CD4-positive, alpha-beta T cell (primary cell): ENCODE measurements around the gene CRTC1. TPM values are rescaled to one million over a fixed set of nuclear protein-coding genes. Genes with fewer than 3 reads are reported as not detected.

ENCODE experiments used
- ATAC-seq: fragments of 200-7000 bp; cut with Tn5 transposase; one replicate; pipeline ENCODE4 v1.10.0; 2022; ENCODE audit warnings: mild to moderate bottlenecking; ENCODE audit not compliant: poor library complexity
- CTCF ChIA-PET: fragments of 350-600 bp; sonication (Branson Sonifier 250); formaldehyde crosslinking; loops from one replicate; lab custom pipeline; 2021; ENCODE audit warnings: antibody characterized with exemption, inconsistent platforms; lab: Charles Lee
- POLR2A ChIA-PET: fragments of 350-600 bp; sonication (Branson Sonifier 250); formaldehyde crosslinking; loops from one replicate; lab custom pipeline; 2021; ENCODE audit warnings: antibody characterized with exemption, inconsistent platforms; lab: Charles Lee
- DNase-seq, 14 experiments: peaks; one replicate each; pipeline ENCODE4 v3.0.0-alpha.2; 2013 to 2020; ENCODE audit warnings: mixed read lengths in 2 of 14
- H3K27ac ChIP-seq, 2 donors: one replicate each; pipeline versions ENCODE4 v1.5.1 to v1.7.0; 2013; ENCODE audit warnings: low read length in 2 of 2, low read depth in 1 of 2, mild to moderate bottlenecking in 1 of 2
- H3K27me3 ChIP-seq, 2 experiments: 1 replicate in 1 of 2; 2 replicates in 1 of 2; pipeline versions ENCODE4 v1.6.1 to v1.7.0; 2013; ENCODE audit warnings: low read length in 2 of 2, control low read depth in 1 of 2, mild to moderate bottlenecking in 1 of 2, moderate library complexity in 1 of 2; ENCODE audit not compliant: insufficient read depth in 2 of 2, control insufficient read depth in 1 of 2
- H3K36me3 ChIP-seq: one replicate; pipeline ENCODE4 v1.6.1; 2013; ENCODE audit warnings: low read length, control low read depth; ENCODE audit not compliant: insufficient read depth
- H3K4me1 ChIP-seq: one replicate; pipeline ENCODE4 v1.6.1; 2013; ENCODE audit warnings: low read length, control low read depth; ENCODE audit not compliant: insufficient read depth
- H3K4me3 ChIP-seq: one replicate; pipeline ENCODE4 v1.5.1; 2013; ENCODE audit warnings: mild to moderate bottlenecking, low read length, moderate library complexity
- H3K9me3 ChIP-seq, 2 experiments: 1 replicate in 1 of 2; 2 replicates in 1 of 2; pipeline versions ENCODE4 v1.6.1 to v1.7.0; 2013; ENCODE audit warnings: low read length in 2 of 2, mild to moderate bottlenecking in 2 of 2, control low read depth in 1 of 2, moderate library complexity in 1 of 2; ENCODE audit not compliant: control insufficient read depth in 1 of 2, insufficient read depth in 1 of 2
- H3K27ac Mint-ChIP-seq: one replicate; pipeline ENCODE4 v1.8.0; 2020; ENCODE audit warnings: mixed read lengths
- H3K27me3 Mint-ChIP-seq: one replicate; pipeline ENCODE4 v1.8.0; 2021; ENCODE audit warnings: mixed read lengths
- H3K36me3 Mint-ChIP-seq: one replicate; pipeline ENCODE4 v1.8.0; 2021; ENCODE audit warnings: low read depth, mixed read lengths
- H3K4me1 Mint-ChIP-seq: one replicate; pipeline ENCODE4 v1.8.0; 2021; ENCODE audit warnings: low read depth, mixed read lengths
- H3K4me3 Mint-ChIP-seq: one replicate; pipeline ENCODE4 v1.8.0; 2020; ENCODE audit warnings: mild to moderate bottlenecking, mixed read lengths
- H3K9me3 Mint-ChIP-seq: one replicate; pipeline ENCODE4 v1.8.0; 2020; ENCODE audit warnings: mixed read lengths
- CTCF ChIP-seq: fragments of 200-600 bp; IDR thresholded peaks from one replicate; pipeline ENCODE4 v1.8.0; 2022; ENCODE audit warnings: antibody characterized with exemption, mild to moderate bottlenecking
- intact Hi-C, 2 experiments: fragments of 100-400 bp; cut with DNase I in 1 of 2; cut with micrococcal nuclease in 1 of 2; formaldehyde crosslinking; loops; one replicate each; pipeline versions ENCODE4 v1.15.1 to v1.9.0; 2023 to 2025; cut with DNase I, micrococcal nuclease
- total RNA-seq, 174 experiments: library from RNA in 2 of 174; stranded (reverse) in 2 of 174; gene quantifications; one replicate each; pipeline ENCODE4 v1.2.3 and lab custom pipeline; 2021 to 2026

CRTC1 gene
- total RNA-seq, 2 experiments from 2014 or later: 11.8 to 12.2 TPM

GRCh38 chr19:18669524-18669817 lies 14.0 kb upstream of the CRTC1 start:
- peaks cover 21% of the 10 kb centered on the region for H3K36me3 Mint-ChIP-seq
- no peaks in the 10 kb centered on the region for H3K27me3 Mint-ChIP-seq
- H3K4me1 Mint-ChIP-seq: no peaks in the 10 kb centered on the region
- ATAC-seq: no peak
- Histone ChIP-seq H3K27ac (no peak overlapping the region), H3K4me1 (no peaks in the 10 kb centered on the region), H3K9me3 (no peaks in the 10 kb centered on the region), H3K4me3 (no peak overlapping the region), H3K36me3 (peaks cover 25% of the 10 kb centered on the region), H3K27me3 (no peaks in the 10 kb centered on the region)
- TF ChIP-seq CTCF: no peak
- CTCF ChIA-PET: no interaction called here
- H3K9me3 Mint-ChIP-seq: no peaks in the 10 kb centered on the region
- H3K27ac Mint-ChIP-seq: no peak overlapping the region
- POLR2A ChIA-PET: no interaction called here
- no peak for DNase-seq
- no peak overlapping the region for H3K4me3 Mint-ChIP-seq
- intact Hi-C loops: no loop called here

GRCh38 chr19:18669883-18670282 lies 13.6 kb upstream of the CRTC1 start:
- Histone ChIP-seq H3K27ac (no peak overlapping the region), H3K27me3 (no peaks in the 10 kb centered on the region), H3K36me3 (peaks cover 25% of the 10 kb centered on the region), H3K9me3 (no peaks in the 10 kb centered on the region), H3K4me3 (no peak overlapping the region), H3K4me1 (no peaks in the 10 kb centered on the region)
- CTCF ChIA-PET: no interaction called here
- no peak overlapping the region for H3K4me3 Mint-ChIP-seq
- POLR2A ChIA-PET: no interaction called here
- H3K27me3 Mint-ChIP-seq: no peaks in the 10 kb centered on the region
- no peak for TF ChIP-seq CTCF
- H3K4me1 Mint-ChIP-seq: no peaks in the 10 kb centered on the region
- intact Hi-C loops: loop anchor here in 1 of 2 experiments (5.0 kb wide), 1 partner anchor 218 kb away; no protein-coding TSS in a partner anchor
- DNase-seq (no peak), ATAC-seq (no peak)
- no peak overlapping the region for H3K27ac Mint-ChIP-seq
- peaks cover 21% of the 10 kb centered on the region for H3K36me3 Mint-ChIP-seq
- H3K9me3 Mint-ChIP-seq: no peaks in the 10 kb centered on the region

- H3K27me3 ChIP-seq: no peaks in the 10 kb centered on the region
- Mint-ChIP-seq H3K4me1 (no peaks in the 10 kb centered on the region), H3K9me3 (no peaks in the 10 kb centered on the region), H3K4me3 (no peak overlapping the region), H3K27me3 (no peaks in the 10 kb centered on the region), H3K27ac (no peak overlapping the region), H3K36me3 (peaks cover 21% of the 10 kb centered on the region)
- H3K36me3 ChIP-seq: peaks cover 23% of the 10 kb centered on the region
- no peak overlapping the region for H3K4me3 ChIP-seq
- ATAC-seq (no peak), DNase-seq (no peak)
- H3K27ac ChIP-seq: no peak overlapping the region
- no peaks in the 10 kb centered on the region for H3K4me1 ChIP-seq
- ChIA-PET CTCF (no interaction called here), POLR2A (no interaction called here)
- TF ChIP-seq CTCF: no peak
- intact Hi-C loops: loop anchor here in 1 of 2 experiments (5.0 kb wide), 1 partner anchor 218 kb away; no protein-coding TSS in a partner anchor
- no peaks in the 10 kb centered on the region for H3K9me3 ChIP-seq
Measured at GRCh38 chr19:18670312-18670711, 13.2 kb upstream of the CRTC1 start.
